Small intestine (tissue), 7 donors: ENCODE measurements around the gene OR9Q1. TPM values are rescaled to one million over a fixed set of nuclear protein-coding genes. Genes with fewer than 3 reads are reported as not detected.
A peak's percentile ranks its signal among the peaks of the same experiment; 100 is the strongest.

Experiments
- DNase-seq, 2 donors: peaks; one replicate each; pipeline versions ENCODE4 v3.0.0 to v3.0.0-alpha.2; 2013
- FAIRE-seq: peaks from 2 replicates; lab custom pipeline; 2012; peaks lifted over from hg19 to GRCh38; lab: Jason Lieb, UNC
- H3K27ac ChIP-seq, 3 donors: one replicate each; pipeline ENCODE4 v1.5.1; 2013; ENCODE audit warnings: low read length in 2 of 3, mild to moderate bottlenecking in 2 of 3, control low read depth in 1 of 3, inconsistent platforms in 1 of 3, low read depth in 1 of 3, moderate library complexity in 1 of 3
- H3K27me3 ChIP-seq, 3 donors: one replicate each; pipeline ENCODE4 v1.6.1; 2013; ENCODE audit warnings: low read length in 3 of 3, inconsistent platforms in 1 of 3; ENCODE audit not compliant: control insufficient read depth in 3 of 3, insufficient read depth in 3 of 3
- H3K36me3 ChIP-seq, 3 donors: one replicate each; pipeline ENCODE4 v1.6.1; 2013; ENCODE audit warnings: low read length in 3 of 3, inconsistent platforms in 1 of 3, low read depth in 1 of 3, mild to moderate bottlenecking in 1 of 3, moderate library complexity in 1 of 3; ENCODE audit not compliant: control insufficient read depth in 3 of 3, insufficient read depth in 2 of 3
- H3K4me1 ChIP-seq, 3 donors: one replicate each; pipeline ENCODE4 v1.6.1; 2013; ENCODE audit warnings: low read length in 2 of 3, inconsistent platforms in 1 of 3, low read depth in 1 of 3, mild to moderate bottlenecking in 1 of 3, moderate library complexity in 1 of 3; ENCODE audit not compliant: control insufficient read depth in 3 of 3, insufficient read depth in 2 of 3
- H3K4me3 ChIP-seq, 3 donors: one replicate each; pipeline ENCODE4 v1.5.1; 2013; ENCODE audit warnings: low read length in 3 of 3, control low read depth in 1 of 3, inconsistent platforms in 1 of 3, low read depth in 1 of 3, mild to moderate bottlenecking in 1 of 3, moderate library complexity in 1 of 3
- H3K9me3 ChIP-seq, 2 donors: one replicate each; pipeline ENCODE4 v1.6.1; 2013; ENCODE audit warnings: low read depth in 1 of 2, low read length in 1 of 2; ENCODE audit not compliant: control insufficient read depth in 2 of 2, insufficient read depth in 1 of 2
- WGBS, 3 donors: extraction: QIAGEN DNeasy Blood & Tissue Kit; methylation state at CpG; one replicate each; pipeline ENCODE4 v1.1.7; 2013; 5-methylcytosine and 5-hydroxymethylcytosine counted together
- polyA plus RNA-seq, 4 donors: library from polyadenylated mRNA; stranded (reverse) in 3 of 4; unstranded in 1 of 4; fragments of 200-250 nt in 3 of 4; fragments of 120-200 nt in 1 of 4; gene quantifications; one replicate each; pipeline versions ENCODE4 v1.2.1 to v1.2.3, GENCODE V29; 2013
- donor health status: healthy with polysubstance abuse.
- donor health status: control.
- donor health status: control.
- donor health status: Bipolar disorder and iron deficiency.
- donor health status: healthy.

OR9Q1 gene
- polyA plus RNA-seq, 4 donors, result not detected

DNA sequence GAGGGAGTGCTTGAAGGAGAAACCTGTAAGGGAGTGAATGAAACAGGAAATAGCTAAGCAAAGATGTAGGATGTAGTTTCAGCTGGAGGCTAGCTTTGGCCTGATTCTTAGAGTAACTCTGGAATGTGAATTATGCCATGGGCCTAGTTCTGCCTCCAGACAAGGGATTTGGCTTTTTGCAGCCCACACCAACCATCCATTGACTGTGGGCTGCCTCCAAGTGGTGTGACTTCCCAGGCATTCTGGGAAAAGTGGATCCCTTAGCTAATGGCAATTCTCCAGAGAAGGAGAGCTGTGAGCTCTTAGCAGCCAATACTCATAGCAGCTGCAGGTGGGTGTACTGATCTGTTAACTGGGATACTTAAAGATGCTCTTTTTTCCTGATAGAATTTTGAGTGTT is 103.7 kb downstream of the OR9Q1 start:
- Histone ChIP-seq H3K4me1 (no peaks in the 10 kb centered on the region), H3K36me3 (no peaks in the 10 kb centered on the region), H3K9me3 (no peaks in the 10 kb centered on the region), H3K27ac (no peak overlapping the region), H3K4me3 (no peak overlapping the region), H3K27me3 (no peaks in the 10 kb centered on the region)
- FAIRE-seq (no peak), DNase-seq (no peak)

DNA sequence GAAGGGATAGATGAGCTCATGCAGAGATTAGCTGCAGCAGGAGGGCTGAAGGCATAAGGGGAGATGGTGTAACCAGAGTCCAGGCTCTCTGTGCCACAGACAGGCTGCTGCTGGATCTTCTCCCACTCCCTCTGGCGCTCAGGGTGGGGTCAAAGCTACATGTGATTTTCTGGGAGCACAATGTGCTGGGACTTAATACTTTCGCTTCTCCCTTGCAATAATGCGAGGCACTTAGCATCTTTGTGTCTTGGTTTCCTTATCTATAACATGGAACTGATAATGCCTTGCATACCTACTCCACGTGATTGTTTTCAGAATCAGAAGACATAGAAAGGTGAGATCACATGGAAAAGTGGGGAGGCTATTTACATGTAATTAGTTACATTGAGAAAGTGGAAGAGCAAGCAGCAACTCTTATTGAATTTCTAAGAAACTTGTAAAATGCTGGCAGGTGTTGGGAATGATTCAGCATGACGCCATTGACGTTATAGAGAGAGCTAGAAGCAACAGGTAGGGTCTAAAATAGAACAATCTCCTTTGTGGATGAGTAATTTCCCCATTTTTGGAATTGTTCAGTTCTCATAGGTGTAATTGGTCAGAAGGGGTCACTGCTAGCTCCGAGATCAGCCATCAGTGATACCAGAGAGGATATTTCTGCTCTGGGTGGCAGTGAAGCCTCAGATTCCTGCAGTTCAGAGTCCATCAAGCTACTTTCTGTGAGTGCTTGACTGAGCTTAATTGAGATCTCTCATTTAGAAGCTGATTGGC is 109.8 kb downstream of the OR9Q1 start:
- DNase-seq (peak; percentile 56 to 65), FAIRE-seq (no peak)
- H3K27me3 ChIP-seq, result peaks cover 0 to 2% (median 0%) of the 10 kb centered on the region in 3 donors
- peak overlapping the region in 1 of 3 donors; percentile 31 for H3K27ac ChIP-seq
- H3K4me3 ChIP-seq, result no peak overlapping the region
- WGBS, 3 donors, result 22 to 57% (median 45%) methylated on average over 7 of the region's 7 CpGs
- H3K9me3 ChIP-seq, result no peaks in the 10 kb centered on the region
- H3K4me1 ChIP-seq, result peaks cover 0 to 3% (median 0%) of the 10 kb centered on the region in 3 donors
- H3K36me3 ChIP-seq, result no peaks in the 10 kb centered on the region

DNA sequence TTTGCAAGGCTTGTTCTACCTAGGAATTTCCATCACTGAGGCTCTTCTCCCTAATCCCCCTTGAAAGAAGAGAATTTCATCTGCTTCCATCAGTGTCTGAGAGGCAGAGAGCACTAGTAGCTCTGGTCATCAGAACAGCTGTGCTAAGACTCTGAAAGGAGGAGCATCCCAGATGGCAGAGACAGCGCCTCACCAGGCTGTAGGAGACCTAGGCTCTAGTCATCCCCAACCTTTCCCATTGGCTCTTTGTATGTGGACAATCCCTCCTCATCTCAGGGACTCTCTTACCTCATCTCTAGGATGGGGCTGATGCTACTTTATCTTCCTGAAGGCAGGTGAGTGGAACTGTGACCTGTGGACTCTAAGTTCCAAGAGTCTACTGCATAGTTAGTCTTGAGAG is 110.5 kb downstream of the OR9Q1 start:
- DNase-seq (peak; percentile 23 to 32), FAIRE-seq (no peak)
- no peaks in the 10 kb centered on the region for H3K36me3 ChIP-seq
- no peak overlapping the region for H3K27ac ChIP-seq
- no peaks in the 10 kb centered on the region for H3K9me3 ChIP-seq
- peaks cover 0 to 2% (median 0%) of the 10 kb centered on the region in 3 donors for H3K27me3 ChIP-seq
- WGBS, 3 donors, result 84 to 95% (median 85%) methylated on average over 1 of the region's 1 CpG
- H3K4me1 ChIP-seq, result peaks cover 0 to 3% (median 0%) of the 10 kb centered on the region in 3 donors
- no peak overlapping the region for H3K4me3 ChIP-seq

DNA sequence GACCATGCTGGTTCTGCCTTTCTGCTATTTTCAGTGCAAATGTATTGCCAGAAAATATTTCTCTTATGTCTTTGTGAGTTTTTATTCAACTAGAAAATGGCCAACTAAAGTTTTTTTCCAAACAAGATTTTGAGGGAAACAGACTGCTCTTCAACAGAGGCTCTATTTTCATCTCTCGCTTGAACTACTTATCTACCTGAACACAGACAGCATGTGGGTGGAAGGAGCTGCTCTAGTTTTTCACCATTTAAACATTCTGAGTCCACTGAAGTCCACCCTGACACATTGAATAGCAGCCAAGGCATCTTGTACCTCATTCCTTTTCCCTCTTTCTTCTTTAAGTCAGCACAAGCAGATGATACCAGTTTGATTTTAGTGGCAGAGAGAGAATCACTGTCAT is 111.5 kb downstream of the OR9Q1 start:
- Histone ChIP-seq H3K27ac (no peak overlapping the region), H3K36me3 (no peaks in the 10 kb centered on the region), H3K9me3 (no peaks in the 10 kb centered on the region), H3K4me1 (peaks cover 0 to 3% (median 0%) of the 10 kb centered on the region in 3 donors), H3K27me3 (peaks cover 0 to 2% (median 0%) of the 10 kb centered on the region in 3 donors), H3K4me3 (no peak overlapping the region)
- DNase-seq, result no peak
- FAIRE-seq, result no peak
- 80 to 100% (median 88%) methylated on average over 1 of the region's 1 CpG for WGBS, 3 donors

DNA sequence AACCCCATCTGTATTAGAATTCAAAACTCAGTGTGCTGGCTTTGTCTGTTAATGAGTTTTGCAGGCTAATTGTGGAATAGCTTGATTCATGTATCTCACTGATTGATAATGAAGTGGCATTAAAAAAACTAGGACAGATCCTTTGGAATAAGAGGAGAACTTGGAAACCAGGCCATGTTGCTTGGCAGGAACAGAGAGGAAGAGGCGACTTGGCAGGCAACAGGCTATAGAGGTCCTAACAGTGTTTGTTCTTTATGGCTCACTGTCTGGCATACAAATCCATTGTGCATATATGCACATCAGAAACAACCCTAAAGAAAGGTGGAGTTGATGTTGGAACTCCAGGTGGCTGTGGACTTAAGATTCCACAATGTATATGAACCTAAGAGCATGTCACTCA is 119.1 kb downstream of the OR9Q1 start:
- no peak for FAIRE-seq
- WGBS, 3 donors, result 86 to 89% (median 88%) methylated on average over 1 of the region's 1 CpG
- H3K27ac ChIP-seq, result no peak overlapping the region
- H3K36me3 ChIP-seq, result no peaks in the 10 kb centered on the region
- H3K9me3 ChIP-seq, result no peaks in the 10 kb centered on the region
- peaks cover 0 to 2% (median 0%) of the 10 kb centered on the region in 3 donors for H3K27me3 ChIP-seq
- H3K4me1 ChIP-seq, result no peaks in the 10 kb centered on the region
- DNase-seq, result no peak
- H3K4me3 ChIP-seq, result no peak overlapping the region

DNA sequence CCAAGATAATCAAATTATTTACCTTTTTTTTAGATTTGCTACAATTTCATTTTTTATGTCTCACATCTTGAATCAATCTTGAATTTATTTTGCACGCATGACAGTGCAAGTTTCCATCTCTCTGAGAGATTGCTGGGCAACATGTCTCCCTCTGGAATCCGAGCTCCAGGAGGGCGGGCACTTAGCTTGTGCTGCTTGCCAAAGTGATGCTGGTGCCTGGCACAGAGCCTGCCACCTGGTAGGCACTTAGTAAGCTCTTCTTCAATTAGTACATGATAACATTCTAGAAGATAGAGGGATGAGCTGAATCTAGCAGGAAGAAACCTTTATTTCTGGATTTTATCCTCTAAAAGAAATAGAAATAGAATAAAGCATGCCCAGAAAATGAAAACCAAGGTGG is 129.1 kb downstream of the OR9Q1 start:
- FAIRE-seq, result no peak
- no peak overlapping the region for H3K4me3 ChIP-seq
- no peak overlapping the region for H3K27ac ChIP-seq
- WGBS, 3 donors, result 69 to 72% (median 71%) methylated on average over 3 of the region's 3 CpGs
- H3K27me3 ChIP-seq, result no peaks in the 10 kb centered on the region
- H3K4me1 ChIP-seq, result peaks cover 0 to 7% (median 3%) of the 10 kb centered on the region in 3 donors
- peaks cover 0 to 4% of the 10 kb centered on the region in 2 donors for H3K9me3 ChIP-seq
- DNase-seq, result no peak
- H3K36me3 ChIP-seq, result no peaks in the 10 kb centered on the region

DNA sequence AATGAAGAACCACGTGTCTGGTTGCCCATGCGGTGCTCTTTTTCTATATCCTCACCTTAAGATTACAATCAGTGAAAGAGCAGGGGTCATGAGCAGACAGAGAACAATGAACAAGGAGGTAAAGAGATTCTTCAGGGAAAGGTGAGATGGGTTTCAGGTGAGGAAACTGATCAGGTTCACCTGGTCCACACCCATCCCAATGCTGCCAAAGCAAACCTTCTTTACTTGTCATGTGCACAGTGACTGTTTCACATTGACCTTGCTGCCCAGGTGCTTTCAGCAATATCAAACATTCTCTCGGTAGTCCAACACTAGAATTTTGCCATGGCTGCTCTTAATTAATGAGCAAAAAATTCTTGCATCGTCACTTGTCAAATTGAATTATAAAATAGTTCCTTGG is 140.7 kb downstream of the OR9Q1 start:
- FAIRE-seq, result no peak

DNA sequence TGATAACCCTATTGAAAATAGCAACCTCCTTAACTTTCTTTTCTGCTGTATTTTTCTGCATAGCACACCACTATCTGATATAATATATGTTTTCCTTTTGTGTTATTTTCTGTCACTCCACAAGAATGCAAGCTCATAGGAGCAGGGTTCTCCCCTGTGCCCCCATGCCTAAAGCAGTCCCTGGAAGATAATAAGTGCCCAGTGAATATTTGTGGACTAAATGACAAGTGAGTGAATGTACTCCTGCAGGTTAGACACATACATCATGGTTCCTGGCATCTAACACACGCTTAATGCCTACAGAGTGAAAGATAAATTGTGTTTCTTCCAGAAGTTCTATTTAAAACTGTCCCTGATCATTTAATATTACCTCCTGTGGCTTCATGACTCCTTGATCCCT is 141.3 kb downstream of the OR9Q1 start:
- DNase-seq (peak in 1 of 2 donors; percentile 21), FAIRE-seq (no peak)
- Histone ChIP-seq H3K4me3 (no peak overlapping the region), H3K4me1 (peaks cover 0 to 22% (median 16%) of the 10 kb centered on the region in 3 donors), H3K36me3 (no peaks in the 10 kb centered on the region), H3K9me3 (peaks cover 0 to 3% of the 10 kb centered on the region in 2 donors), H3K27me3 (no peaks in the 10 kb centered on the region), H3K27ac (peak overlapping the region in 2 of 3 donors; percentile 60 to 75)
- 28 to 40% (median 30%) methylated on average over 1 of the region's 1 CpG for WGBS, 3 donors

More for the DNA sequence above, 140.7 kb downstream of the OR9Q1 start:
- Histone ChIP-seq H3K27me3 (no peaks in the 10 kb centered on the region), H3K4me1 (peaks cover 0 to 22% (median 16%) of the 10 kb centered on the region in 3 donors), H3K27ac (peak overlapping the region; percentile 40 to 44 (median 41)), H3K36me3 (no peaks in the 10 kb centered on the region), H3K9me3 (peaks cover 0 to 7% of the 10 kb centered on the region in 2 donors), H3K4me3 (no peak overlapping the region)
- DNase-seq, result peak; percentile 26 to 45
- WGBS, 3 donors, result 18 to 70% (median 42%) methylated on average over 4 of the region's 4 CpGs
